Stimulated activated CD8-positive, alpha-beta memory T cell treated with anti-CD3 and anti-CD28 coated beads, Interleukin-15, amount 100 ng/mL, for 1 hour (primary cell): ENCODE data around the gene COL1A2.

Experiments used
- DNase-seq: peaks from one replicate; pipeline ENCODE4 v3.0.0-alpha.2; 2020; ENCODE audit warnings: low read depth

The COL1A2 gene

GRCh38 chr7:94384315-94384714 lies 10.4 kb upstream of the COL1A2 start:
- no peak for DNase-seq

GRCh38 chr7:94386416-94386815 lies 8.3 kb upstream of the COL1A2 start:
- no peak for DNase-seq

- DNase-seq: no peak
Measured at GRCh38 chr7:94388540-94388939, 6.2 kb upstream of the COL1A2 start.

GRCh38 chr7:94389381-94389780 lies 5.3 kb upstream of the COL1A2 start:
- DNase-seq: no peak

- no peak for DNase-seq
Measured at GRCh38 chr7:94391726-94392392, 2.8 kb upstream of the COL1A2 start.

- DNase-seq: no peak
Measured at GRCh38 chr7:94392393-94392786, 2.3 kb upstream of the COL1A2 start.

GRCh38 chr7:94393246-94394108 lies 1.2 kb upstream of the COL1A2 start:
- DNase-seq: no peak

GRCh38 chr7:94394109-94394436 lies 622 bp upstream of the COL1A2 start:
- DNase-seq: no peak

GRCh38 chr7:94395141-94396036 lies 694 bp downstream of the COL1A2 start:
- no peak for DNase-seq

GRCh38 chr7:94396037-94396431 lies 1.3 kb downstream of the COL1A2 start:
- no peak for DNase-seq

GRCh38 chr7:94396596-94396995 lies 1.9 kb downstream of the COL1A2 start:
- DNase-seq: no peak

- no peak for DNase-seq
Measured at GRCh38 chr7:94397722-94398121, 3.0 kb downstream of the COL1A2 start.

- DNase-seq: no peak
Measured at GRCh38 chr7:94398841-94399240, 4.1 kb downstream of the COL1A2 start.

GRCh38 chr7:94400022-94400421 lies 5.3 kb downstream of the COL1A2 start:
- DNase-seq: no peak

- no peak for DNase-seq
Measured at GRCh38 chr7:94400643-94401427, 6.1 kb downstream of the COL1A2 start.

- DNase-seq: no peak
Measured at GRCh38 chr7:94401428-94401814, 6.7 kb downstream of the COL1A2 start.

- DNase-seq: no peak
Measured at GRCh38 chr7:94403546-94403945, 8.9 kb downstream of the COL1A2 start.

GRCh38 chr7:94405506-94405905 lies 10.8 kb downstream of the COL1A2 start:
- no peak for DNase-seq

- no peak for DNase-seq
Measured at GRCh38 chr7:94406696-94407095, 12.0 kb downstream of the COL1A2 start.

- DNase-seq: no peak
Measured at GRCh38 chr7:94409200-94409948, 14.7 kb downstream of the COL1A2 start.
